Measurements from ENCODE around the gene MKRN2.

DNA sequence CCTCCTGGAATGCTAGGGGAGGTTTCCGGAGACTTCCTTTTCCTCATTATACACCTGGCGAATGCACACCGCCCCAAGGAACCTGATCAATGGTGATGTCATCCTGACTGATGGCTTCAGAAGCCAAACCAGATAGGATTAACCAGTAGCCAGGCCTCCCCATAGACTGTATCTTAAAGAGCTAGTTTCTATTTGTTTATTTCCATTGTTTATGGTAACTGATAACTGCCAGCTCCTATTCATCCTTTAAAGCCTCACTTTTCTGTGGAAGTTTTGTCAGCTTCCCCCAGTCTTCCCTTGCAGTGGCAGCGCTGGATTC lies 11.5 kb upstream of the MKRN2 start, which contains the start of gene MKRN2OS:
- TF ChIP-seq GATA3 (IDR thresholded peaks at IDR 0.05; ENCODE audit: low read depth, low read length) = no peak
- no peak for TF ChIP-seq GATA2 (IDR thresholded peaks at IDR 0.05; ENCODE audit: low read depth, low read length)

Measured in SH-SY5Y (cell line).